ENCODE data around the gene PLEKHA6.
"Not testable (repeated sequence)": the region's sequence is repeated elsewhere in the genome, so short reads cannot be mapped to it uniquely, and the experiment has no call there.

Gene PLEKHA6

GRCh38 chr1:204237515-204237914 is 122.2 kb downstream of the PLEKHA6 start:
- not testable (repeated sequence) for DNase-seq (ENCODE audit: low read depth in 3 of 3)

- DNase-seq (ENCODE audit: low read depth in 3 of 3) = no peak
Observed at GRCh38 chr1:204232526-204232925, 127.2 kb downstream of the PLEKHA6 start.

GRCh38 chr1:204230211-204230610 is 129.5 kb downstream of the PLEKHA6 start:
- DNase-seq (ENCODE audit: low read depth in 3 of 3) = no peak

- DNase-seq (ENCODE audit: low read depth in 3 of 3) = no peak
Observed at GRCh38 chr1:204228896-204229295, 130.8 kb downstream of the PLEKHA6 start.

- no peak for DNase-seq (ENCODE audit: low read depth in 3 of 3)
Observed at GRCh38 chr1:204227996-204228785, 131.5 kb downstream of the PLEKHA6 start.

GRCh38 chr1:204227351-204227750 is 132.4 kb downstream of the PLEKHA6 start:
- no peak for DNase-seq (ENCODE audit: low read depth in 3 of 3)

GRCh38 chr1:204225841-204226735 is 133.6 kb downstream of the PLEKHA6 start:
- DNase-seq (ENCODE audit: low read depth in 3 of 3) = no peak

- no peak for DNase-seq (ENCODE audit: low read depth in 3 of 3)
Observed at GRCh38 chr1:204224655-204225054, 135.1 kb downstream of the PLEKHA6 start.

- no peak for DNase-seq (ENCODE audit: low read depth in 3 of 3)
Observed at GRCh38 chr1:204223129-204223860, 136.4 kb downstream of the PLEKHA6 start.

GRCh38 chr1:204222764-204223055 is 137.0 kb downstream of the PLEKHA6 start:
- DNase-seq (ENCODE audit: low read depth in 3 of 3) = no peak

- DNase-seq (ENCODE audit: low read depth in 3 of 3) = no peak
Observed at GRCh38 chr1:204222006-204222763, 137.5 kb downstream of the PLEKHA6 start.

GRCh38 chr1:204221271-204221670 is 138.5 kb downstream of the PLEKHA6 start:
- no peak for DNase-seq (ENCODE audit: low read depth in 3 of 3)

- no peak for DNase-seq (ENCODE audit: low read depth in 3 of 3)
Observed at GRCh38 chr1:204219971-204220616, 139.6 kb downstream of the PLEKHA6 start.

GRCh38 chr1:204218552-204218951 is 141.2 kb downstream of the PLEKHA6 start:
- DNase-seq (ENCODE audit: low read depth in 3 of 3) = no peak

GRCh38 chr1:204217648-204218000 is 142.1 kb downstream of the PLEKHA6 start:
- no peak for DNase-seq (ENCODE audit: low read depth in 3 of 3)

- DNase-seq (ENCODE audit: low read depth in 3 of 3) = no peak
Observed at GRCh38 chr1:204216880-204217647, 142.7 kb downstream of the PLEKHA6 start.

GRCh38 chr1:204216236-204216635 is 143.5 kb downstream of the PLEKHA6 start:
- DNase-seq (ENCODE audit: low read depth in 3 of 3) = no peak

GRCh38 chr1:204213668-204214662 is 145.8 kb downstream of the PLEKHA6 start, which contains the start of gene GOLT1A:
Gene GOLT1A, minus strand, starts transcription at chr1:204213988. Its CDS starts 82 bp downstream, at chr1:204213906.
- DNase-seq (ENCODE audit: low read depth in 3 of 3) = peak in 2 of 3 experiments; percentile 13 to 17

- DNase-seq (ENCODE audit: low read depth in 3 of 3) = no peak
Observed at GRCh38 chr1:204212715-204213114, 147.0 kb downstream of the PLEKHA6 start.

All from stimulated activated CD4-positive, alpha-beta T cell treated with anti-CD3 and anti-CD28 coated beads, TNF-alpha, amount 100 ng/mL, for 4 hours (primary cell).